ENCODE data around the gene RTL5.

RTL5 gene

GRCh38 chrX:72128881-72129280 lies 2.8 kb downstream of the RTL5 start:
- DNase-seq: peak; percentile 34

- no peak for DNase-seq
Observed at GRCh38 chrX:72128183-72128834, 3.4 kb downstream of the RTL5 start.

GRCh38 chrX:72127332-72127731 lies 4.4 kb downstream of the RTL5 start:
- DNase-seq: no peak

- DNase-seq: peak; percentile 90
Observed at GRCh38 chrX:72126539-72127140, 5.1 kb downstream of the RTL5 start.

- DNase-seq: no peak
Observed at GRCh38 chrX:72126048-72126415, 5.7 kb downstream of the RTL5 start.

GRCh38 chrX:72125331-72126047 lies 6.2 kb downstream of the RTL5 start:
- no peak for DNase-seq

GRCh38 chrX:72124540-72125201 lies 7.0 kb downstream of the RTL5 start:
- DNase-seq: no peak

- no peak for DNase-seq
Observed at GRCh38 chrX:72123471-72124185, 8.1 kb downstream of the RTL5 start.

GRCh38 chrX:72122621-72123337 lies 8.9 kb downstream of the RTL5 start:
- no peak for DNase-seq

- DNase-seq: peak; percentile 47
Observed at GRCh38 chrX:72121383-72121782, 10.3 kb downstream of the RTL5 start.

GRCh38 chrX:72120837-72121236 lies 10.9 kb downstream of the RTL5 start:
- no peak for DNase-seq

GRCh38 chrX:72117636-72118210 lies 14.0 kb downstream of the RTL5 start:
- no peak for DNase-seq

- DNase-seq: no peak
Observed at GRCh38 chrX:72115380-72115779, 16.3 kb downstream of the RTL5 start.

- no peak for DNase-seq
Observed at GRCh38 chrX:72114807-72115206, 16.9 kb downstream of the RTL5 start.

- DNase-seq: no peak
Observed at GRCh38 chrX:72114306-72114705, 17.4 kb downstream of the RTL5 start.

- no peak for DNase-seq
Observed at GRCh38 chrX:72113461-72113860, 18.3 kb downstream of the RTL5 start.

GRCh38 chrX:72110876-72111708 lies 20.6 kb downstream of the RTL5 start:
- no peak for DNase-seq

GRCh38 chrX:72110051-72110875 lies 21.5 kb downstream of the RTL5 start:
- no peak for DNase-seq

GRCh38 chrX:72108666-72109065 lies 23.0 kb downstream of the RTL5 start:
- DNase-seq: no peak

Measured in stimulated activated CD8-positive, alpha-beta memory T cell treated with anti-CD3 and anti-CD28 coated beads, Interleukin-4, amount 100 ng/mL, for 48 hours (primary cell).